Measurements from ENCODE around the gene ITPKB. TPM values are rescaled to one million over a fixed set of nuclear protein-coding genes. Genes with fewer than 3 reads are reported as not detected.

Gene ITPKB
- total RNA-seq (2022) (9.5 and 12.6 TPM in 2 replicates), Bru-seq, nascent RNA (percentile 52 among the genes with signal in this experiment), BruChase-seq, experiment 1, labeled RNA remaining after a 6-hour chase (percentile 57 among the genes with signal in this experiment), BruChase-seq, experiment 2, labeled RNA remaining after a 2-hour chase (percentile 51 among the genes with signal in this experiment)
- long read RNA-seq, full-length matches to known transcripts, result 3 of 10 reads
- long read RNA-seq, partial matches to known transcripts, result 1 of 10 reads
- long read RNA-seq, other reads (novel, unspliced or antisense), result 6 of 10 reads

- H3K36me3 Mint-ChIP-seq (ENCODE audit: insufficient read depth, unreplicated experiment), result no peaks in the 10 kb centered on the region
- intact Hi-C loops (cut with micrococcal nuclease), result loop anchor here (1.0 to 10.0 kb wide), 8 partner anchors 24 to 576 kb away; partner anchors contain the start of gene CDC42BPA
- H3K4me1 Mint-ChIP-seq (ENCODE audit: insufficient read depth, unreplicated experiment), result peaks cover 20% of the 10 kb centered on the region
- ChIA-PET CTCF (interaction anchor here (0.6 to 1.9 kb wide), 15 partner anchors 9 to 234 kb away, joined by 3 to 6 read pairs (median 3); no protein-coding TSS in a partner anchor), POLR2A (interaction anchor here (0.6 to 5.6 kb wide), 21 partner anchors 10 to 815 kb away, joined by 3 to 61 read pairs (median 5); no protein-coding TSS in a partner anchor)
- TSS peak; percentile 22 for BruUV-seq (replicated peaks)
- DNase-seq (ENCODE audit: unreplicated experiment), result peak; percentile 76
- H3K27me3 Mint-ChIP-seq (ENCODE audit: insufficient read depth, unreplicated experiment), result no peaks in the 10 kb centered on the region
- H3K27ac Mint-ChIP-seq (ENCODE audit: low read depth, unreplicated experiment), result peak within 1 kb of the TSS; percentile 33
- H3K9me3 Mint-ChIP-seq (ENCODE audit: unreplicated experiment), result peaks cover 8% of the 10 kb centered on the region
- H3K4me3 Mint-ChIP-seq (ENCODE audit: unreplicated experiment), result peak within 1 kb of the TSS; percentile 82
- no peak for TF ChIP-seq CTCF (IDR thresholded peaks at IDR 0.05; ENCODE audit: unreplicated experiment)
These were observed at the start of gene ITPKB for GRCh38 chr1:226738995-226739695. Gene ITPKB (minus strand): TSS chr1:226739282. CDS start chr1:226737458, 1,824 bp downstream.

GRCh38 chr1:226787638-226788037 is 48.6 kb upstream of the ITPKB start:
- ChIA-PET POLR2A (interaction anchor here (0.8 to 1.1 kb wide), 2 partner anchors 9 to 17 kb away, joined by 3 to 7 read pairs; no protein-coding TSS in a partner anchor), CTCF (no interaction called here)
- no peak overlapping the region for H3K4me3 Mint-ChIP-seq (ENCODE audit: unreplicated experiment)
- DNase-seq (ENCODE audit: unreplicated experiment), result no peak
- BruUV-seq (replicated peaks), result no TSS peak
- H3K36me3 Mint-ChIP-seq (ENCODE audit: insufficient read depth, unreplicated experiment), result no peaks in the 10 kb centered on the region
- no peaks in the 10 kb centered on the region for H3K27me3 Mint-ChIP-seq (ENCODE audit: insufficient read depth, unreplicated experiment)
- H3K9me3 Mint-ChIP-seq (ENCODE audit: unreplicated experiment), result no peaks in the 10 kb centered on the region
- no peaks in the 10 kb centered on the region for H3K4me1 Mint-ChIP-seq (ENCODE audit: insufficient read depth, unreplicated experiment)
- TF ChIP-seq CTCF (IDR thresholded peaks at IDR 0.05; ENCODE audit: unreplicated experiment), result no peak
- no peak overlapping the region for H3K27ac Mint-ChIP-seq (ENCODE audit: low read depth, unreplicated experiment)
- intact Hi-C loops (cut with micrococcal nuclease), result no loop called here

- Mint-ChIP-seq H3K4me3 (ENCODE audit: unreplicated experiment) (no peak overlapping the region), H3K4me1 (ENCODE audit: insufficient read depth, unreplicated experiment) (no peaks in the 10 kb centered on the region), H3K27ac (ENCODE audit: low read depth, unreplicated experiment) (no peak overlapping the region), H3K36me3 (ENCODE audit: insufficient read depth, unreplicated experiment) (no peaks in the 10 kb centered on the region), H3K27me3 (ENCODE audit: insufficient read depth, unreplicated experiment) (no peaks in the 10 kb centered on the region), H3K9me3 (ENCODE audit: unreplicated experiment) (no peaks in the 10 kb centered on the region)
- no peak for TF ChIP-seq CTCF (IDR thresholded peaks at IDR 0.05; ENCODE audit: unreplicated experiment)
- intact Hi-C loops (cut with micrococcal nuclease), result no loop called here
- ChIA-PET CTCF (no interaction called here), POLR2A (no interaction called here)
- DNase-seq (ENCODE audit: unreplicated experiment), result no peak
- BruUV-seq (replicated peaks), result no TSS peak
These were observed 48.0 kb upstream of the ITPKB start for GRCh38 chr1:226787071-226787470.

GRCh38 chr1:226786550-226786949 is 47.5 kb upstream of the ITPKB start:
- Mint-ChIP-seq H3K36me3 (ENCODE audit: insufficient read depth, unreplicated experiment) (no peaks in the 10 kb centered on the region), H3K9me3 (ENCODE audit: unreplicated experiment) (no peaks in the 10 kb centered on the region), H3K4me1 (ENCODE audit: insufficient read depth, unreplicated experiment) (no peaks in the 10 kb centered on the region), H3K4me3 (ENCODE audit: unreplicated experiment) (no peak overlapping the region), H3K27ac (ENCODE audit: low read depth, unreplicated experiment) (no peak overlapping the region), H3K27me3 (ENCODE audit: insufficient read depth, unreplicated experiment) (no peaks in the 10 kb centered on the region)
- BruUV-seq (replicated peaks), result no TSS peak
- ChIA-PET CTCF (no interaction called here), POLR2A (interaction anchor here (0.9 kb wide), 1 partner anchor 11 kb away, joined by 3 read pairs; no protein-coding TSS in a partner anchor)
- TF ChIP-seq CTCF (IDR thresholded peaks at IDR 0.05; ENCODE audit: unreplicated experiment), result no peak
- DNase-seq (ENCODE audit: unreplicated experiment), result no peak
- intact Hi-C loops (cut with micrococcal nuclease), result no loop called here

All from MCF 10A (cell line).